K562 (cell line): ENCODE data around the gene PEX3. TPM values are rescaled to one million over a fixed set of nuclear protein-coding genes. Genes with fewer than 3 reads are reported as not detected.

ENCODE experiments used
- ATAC-seq: fragments of 200-7000 bp; cut with Tn5 transposase; 3 replicates; pipeline ENCODE4 v1.9.1; 2020; ENCODE audit warnings: moderate library complexity
- BruUV-seq: library from RNA; stranded (reverse); fragments of 400-500 nt; replicated peaks from 2 replicates; lab custom pipeline; 2021; lab: Mats Ljungman, UMichigan
- CTCF ChIA-PET: fragments of 300-600 bp; formaldehyde crosslinking; extraction: SDS; loops from one replicate; lab custom pipeline; 2021; ENCODE audit warnings: low intra/inter-chr PET ratio; lab: Yijun Ruan, JAX
- POLR2A ChIA-PET: fragments of 300-600, 350-650 bp; sonication (Branson Sonifier 250); formaldehyde crosslinking; extraction: SDS; loops from one replicate; lab custom pipeline; 2021; ENCODE audit warnings: antibody characterized with exemption, inconsistent platforms; lab: Yijun Ruan, JAX
- DNase-seq, 4 experiments: peaks; one replicate each; pipeline versions ENCODE4 v3.0.0 to v3.0.0-alpha.2; 2011 to 2018; ENCODE audit warnings: low spot score in 3 of 4, mixed read lengths in 3 of 4; ENCODE audit errors: extremely low read depth in 1 of 4
- FAIRE-seq: peaks from 2 replicates; lab custom pipeline; 2011; peaks lifted over from hg19 to GRCh38; lab: Jason Lieb, UNC
- H2AFZ ChIP-seq: 2 replicates; pipeline ENCODE4 v1.6.0; 2011; ENCODE audit warnings: low read depth, low read length, control low read depth, inconsistent platforms
- H3K27ac ChIP-seq: fragments of 200-600 bp; 3 replicates; pipeline ENCODE4 v1.8.0; 2011; ENCODE audit warnings: low read depth, mild to moderate bottlenecking, control low read depth, inconsistent platforms, low read length, moderate library complexity, mixed read lengths; ENCODE audit errors: extremely low read depth
- H3K27me3 ChIP-seq, 2 experiments: fragments of 300-600 bp in 1 of 2; 2 replicates in 1 of 2; 3 replicates in 1 of 2; pipeline versions ENCODE4 v1.6.0 to v1.8.0; 2011; ENCODE audit warnings: inconsistent platforms in 2 of 2, low read length in 2 of 2, mild to moderate bottlenecking in 1 of 2, mixed read lengths in 1 of 2, moderate library complexity in 1 of 2; ENCODE audit not compliant: control insufficient read depth in 2 of 2, insufficient read depth in 2 of 2
- H3K36me3 ChIP-seq: fragments of 300-600 bp; 3 replicates; pipeline ENCODE4 v1.8.0; 2011; ENCODE audit warnings: mild to moderate bottlenecking, low read length, inconsistent platforms; ENCODE audit not compliant: control insufficient read depth, insufficient read depth
- H3K4me1 ChIP-seq, 2 experiments: fragments of 200-600 bp in 1 of 2; replicated peaks in 1 of 2; 2 replicates in 1 of 2; 3 replicates in 1 of 2; pipeline versions ENCODE4 v1.5.1 to v1.8.0; 2011; ENCODE audit warnings: inconsistent platforms in 2 of 2, low read length in 2 of 2, mild to moderate bottlenecking in 1 of 2, mixed read lengths in 1 of 2, moderate library complexity in 1 of 2; ENCODE audit not compliant: control insufficient read depth in 2 of 2, insufficient read depth in 2 of 2
- H3K4me2 ChIP-seq: 2 replicates; pipeline ENCODE4 v1.6.1; 2011; ENCODE audit warnings: low read length, control low read depth, inconsistent platforms, mixed read lengths; ENCODE audit not compliant: insufficient read depth
- H3K4me3 ChIP-seq: fragments of 200-600 bp; sonication (generic), shearing (Covaris generic); 2 replicates; pipeline ENCODE4 v1.5.1; 2016; ENCODE audit warnings: control low read depth, inconsistent platforms
- H3K79me2 ChIP-seq: fragments of 200-600 bp; 3 replicates; pipeline ENCODE4 v1.8.0; 2011; ENCODE audit warnings: low read length, inconsistent platforms; ENCODE audit not compliant: control insufficient read depth, insufficient read depth
- H3K9ac ChIP-seq, 2 experiments: 2 replicates each; pipeline versions ENCODE4 v1.6.0 to v1.6.1; 2011; ENCODE audit warnings: low read depth in 2 of 2, low read length in 2 of 2, control low read depth in 1 of 2, inconsistent platforms in 1 of 2, mild to moderate bottlenecking in 1 of 2, mixed read lengths in 1 of 2; ENCODE audit not compliant: insufficient read depth in 1 of 2
- H3K9me1 ChIP-seq: one replicate; pipeline ENCODE4 v1.6.0; 2011; ENCODE audit warnings: inconsistent platforms, mild to moderate bottlenecking, low read length, moderate library complexity; ENCODE audit not compliant: control insufficient read depth, insufficient read depth
- H3K9me3 ChIP-seq: replicated peaks from 2 replicates; pipeline ENCODE4 v1.5.1; 2011; ENCODE audit warnings: low read depth, low read length, inconsistent platforms; ENCODE audit not compliant: control insufficient read depth, insufficient read depth
- H4K20me1 ChIP-seq: replicated peaks from 2 replicates; pipeline ENCODE4 v1.6.1; 2011; ENCODE audit warnings: low read length, inconsistent platforms, mixed read lengths; ENCODE audit not compliant: control insufficient read depth, insufficient read depth
- ARID2 ChIP-seq: fragments of 450-650 bp; IDR thresholded peaks from 2 replicates; pipeline ENCODE4 v1.6.1; 2017; ENCODE audit warnings: antibody characterized with exemption, mild to moderate bottlenecking
- BCOR ChIP-seq: fragments of 450-650 bp; IDR thresholded peaks from 2 replicates; pipeline ENCODE4 v1.6.1; 2016
- BDP1 ChIP-seq: IDR thresholded peaks from 3 replicates; pipeline ENCODE4 v1.6.1; 2011; ENCODE audit not compliant: insufficient read length, insufficient read depth
- CHCHD3 ChIP-seq: fragments of 250-450 bp; sonication (Bioruptor Pico); IDR thresholded peaks from 2 replicates; pipeline ENCODE4 v2.1.2; 2022; ENCODE audit warnings: mild to moderate bottlenecking
- ESRRB ChIP-seq: fragments of 250-450 bp; sonication (Bioruptor Pico); IDR thresholded peaks from 2 replicates; pipeline ENCODE4 v1.5.0; 2020; ENCODE audit warnings: mild to moderate bottlenecking, moderate library complexity, borderline replicate concordance
- HDAC1 ChIP-seq, 2 experiments: fragments of 450-650 bp; IDR thresholded peaks; 2 replicates each; pipeline ENCODE4 v1.6.1; 2016 to 2017; ENCODE audit warnings: inconsistent platforms in 1 of 2, mild to moderate bottlenecking in 1 of 2, moderate library complexity in 1 of 2
- JUND ChIP-seq, 2 experiments: IDR thresholded peaks; 2 replicates in 1 of 2; 3 replicates in 1 of 2; pipeline ENCODE4 v1.6.1; 2011; ENCODE audit warnings: borderline replicate concordance in 2 of 2, low read depth in 2 of 2, low read length in 2 of 2, improper control_type of control experiment in 1 of 2, missing biosample characterization in 1 of 2, missing genetic modification characterization in 1 of 2, missing genetic modification reagents in 1 of 2
- MEF2A ChIP-seq: IDR thresholded peaks from 2 replicates; pipeline ENCODE4 v1.6.1; 2011; ENCODE audit warnings: low read depth, mild to moderate bottlenecking, low read length, moderate library complexity; ENCODE audit not compliant: control insufficient read depth
- OTX1 ChIP-seq: fragments of 450-650 bp; formaldehyde crosslinking; IDR thresholded peaks from 2 replicates; pipeline ENCODE4 v1.4.0; 2022; ENCODE audit warnings: mild to moderate bottlenecking
- RB1 ChIP-seq: fragments of 450-650 bp; IDR thresholded peaks from 2 replicates; pipeline ENCODE4 v1.6.1; 2017; ENCODE audit warnings: low read depth, mild to moderate bottlenecking
- RBM22 ChIP-seq: fragments of 200-400 bp; formaldehyde crosslinking; IDR thresholded peaks from 2 replicates; pipeline ENCODE4 v1.6.1; 2018; ENCODE audit warnings: low read length, low read depth; ENCODE audit not compliant: poor library complexity, severe bottlenecking
- RHOXF2B ChIP-seq: fragments of 250-450 bp; sonication (Bioruptor Pico); conservative IDR thresholded peaks from 2 replicates; pipeline ENCODE4 v1.5.1; 2021
- STAG1 ChIP-seq: sonication (generic); formaldehyde crosslinking; IDR thresholded peaks from 2 replicates; pipeline ENCODE4 v1.5.0; 2020; ENCODE audit warnings: missing genetic modification reagents, borderline replicate concordance
- TCF7 ChIP-seq: sonication (generic); IDR thresholded peaks from 2 replicates; pipeline ENCODE4 v1.6.1; 2016; ENCODE audit warnings: antibody characterized with exemption, borderline replicate concordance
- TEAD2 ChIP-seq: fragments of 450-650 bp; IDR thresholded peaks from 2 replicates; pipeline ENCODE4 v1.6.1; 2016; ENCODE audit warnings: missing genetic modification characterization, control low read depth, missing compliant biosample characterization
- ZNF212 ChIP-seq: fragments of 450-650 bp; formaldehyde crosslinking; IDR thresholded peaks from 2 replicates; pipeline ENCODE4 v1.4.0; 2020; ENCODE audit warnings: mild to moderate bottlenecking
- WGBS: fragments of 100-300 bp; shearing (Covaris generic); methylation state at CpG from one replicate; pipeline ENCODE4 v1.1.6; 2016; ENCODE audit warnings: low coverage, mixed read lengths; ENCODE audit not compliant: insufficient coverage; ENCODE audit errors: missing lambda C conversion rate; 5-methylcytosine and 5-hydroxymethylcytosine counted together
- in situ Hi-C: fragments of 300-500 bp; cut with MboI; formaldehyde crosslinking; loops from 4 replicates; pipeline ENCODE4 v1.15.0; 2018; ENCODE audit warnings: inconsistent platforms, mixed read lengths
- intact Hi-C: fragments of 100-400 bp; cut with micrococcal nuclease; formaldehyde crosslinking; loops from 2 replicates; pipeline ENCODE4 v1.14.2; 2022
- polyA plus RNA-seq, 8 experiments: library from polyadenylated mRNA; depleted of rRNA in 4 of 8; stranded (reverse) in 5 of 8; unstranded in 3 of 8; fragments of >200 nt; fragmentation: Nextera tagmentation in 2 of 8; fragmentation: Illumina TruSeq in 1 of 8; extraction: Ambion mirVana in 2 of 8; extraction: Trizol in 1 of 8; gene quantifications; 2 replicates each; pipeline versions ENCODE4 v1.2.1 to v1.2.3, GENCODE V29; 2011 to 2014; ENCODE audit warnings: inconsistent platforms in 1 of 8, missing spikeins in 1 of 8
- total RNA-seq, 7 experiments: library from RNA; depleted of rRNA in 6 of 7; stranded (reverse); fragments of >200 nt in 6 of 7; fragmentation: Illumina TruSeq in 2 of 7; extraction: Trizol in 2 of 7; gene quantifications; 2 replicates each; pipeline versions ENCODE4 v1.2.1 to v1.2.3, GENCODE V29; 2011 to 2021; ENCODE audit warnings: low replicate concordance in 1 of 7
- TF ChIP-seq, protein P1 (sequence below): fragments of 450-650 bp; formaldehyde crosslinking; IDR thresholded peaks from 2 replicates; pipeline ENCODE4 v1.4.0; 2020; ENCODE audit warnings: mild to moderate bottlenecking, moderate library complexity

The PEX3 gene
- total and polyA plus RNA-seq, 9 of the 15 experiments (the other 6 are each of a cell fraction or from before 2014, with no cell fraction given) = 17.3 to 69.6 (median 32.7) TPM

DNA sequence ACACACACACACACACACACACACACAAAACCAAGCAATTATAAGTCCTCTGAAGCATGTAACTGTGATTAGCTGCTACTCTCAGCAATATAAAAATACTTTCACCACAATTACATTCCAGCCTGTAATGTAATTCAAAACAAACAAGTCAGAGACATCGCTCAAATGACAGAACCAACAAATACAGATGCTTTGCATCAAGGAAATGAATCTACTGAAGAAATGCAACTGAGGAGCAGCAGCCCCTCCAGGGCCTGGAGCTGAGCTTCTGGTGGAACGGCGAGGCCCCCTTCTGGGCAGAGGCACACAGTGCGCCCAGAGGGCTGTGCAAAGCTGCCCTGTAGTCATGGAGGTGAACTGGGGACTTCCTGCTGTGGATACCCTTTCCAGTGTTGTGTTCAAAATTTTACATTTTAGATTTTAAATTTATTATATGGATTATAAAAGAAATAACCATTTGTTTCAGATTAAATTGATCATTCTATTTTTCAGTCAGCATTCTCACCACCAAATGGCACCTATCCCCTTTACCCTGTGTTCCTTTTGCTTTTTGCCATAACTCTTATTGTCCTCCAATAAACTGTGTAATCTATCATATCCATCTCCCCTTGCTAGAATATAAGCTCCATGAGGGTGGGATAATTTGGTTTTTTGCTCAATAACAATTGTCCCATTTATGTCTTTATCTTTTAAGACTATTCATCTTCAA lies 23.3 kb upstream of the PEX3 start (continued):
- 0 out of 2 replicates have a peak, but pooled peaks have one; percentile 17 for TF ChIP-seq JUND (IDR thresholded peaks at IDR 0.05; ENCODE audit: borderline replicate concordance, low read depth, low read length)
- TF ChIP-seq JUND (tag; IDR thresholded peaks at IDR 0.05; ENCODE audit: borderline replicate concordance, low read depth, low read length) = no peak
- TF ChIP-seq STAG1 (CRISPR knock-in tag) = peak; percentile 84; the same call in 1 of the 2 replicates
- TF ChIP-seq BDP1 = no peak
- TF ChIP-seq HDAC1 (IDR thresholded peaks at IDR 0.05) = 0 out of 4 replicates have a peak, but pooled peaks of 1 of the 2 experiments have one; percentile 25
- TF ChIP-seq TEAD2 (tag) = no peak
- peak; percentile 49; the same call in 1 of the 2 replicates for TF ChIP-seq RB1
- TF ChIP-seq, protein P1, sequence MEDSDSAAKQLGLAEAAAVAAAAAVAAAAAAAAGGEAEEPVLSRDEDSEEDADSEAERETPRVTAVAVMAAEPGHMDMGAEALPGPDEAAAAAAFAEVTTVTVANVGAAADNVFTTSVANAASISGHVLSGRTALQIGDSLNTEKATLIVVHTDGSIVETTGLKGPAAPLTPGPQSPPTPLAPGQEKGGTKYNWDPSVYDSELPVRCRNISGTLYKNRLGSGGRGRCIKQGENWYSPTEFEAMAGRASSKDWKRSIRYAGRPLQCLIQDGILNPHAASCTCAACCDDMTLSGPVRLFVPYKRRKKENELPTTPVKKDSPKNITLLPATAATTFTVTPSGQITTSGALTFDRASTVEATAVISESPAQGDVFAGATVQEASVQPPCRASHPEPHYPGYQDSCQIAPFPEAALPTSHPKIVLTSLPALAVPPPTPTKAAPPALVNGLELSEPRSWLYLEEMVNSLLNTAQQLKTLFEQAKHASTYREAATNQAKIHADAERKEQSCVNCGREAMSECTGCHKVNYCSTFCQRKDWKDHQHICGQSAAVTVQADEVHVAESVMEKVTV (CRISPR knock-in tag) = peak; percentile 91

DNA sequence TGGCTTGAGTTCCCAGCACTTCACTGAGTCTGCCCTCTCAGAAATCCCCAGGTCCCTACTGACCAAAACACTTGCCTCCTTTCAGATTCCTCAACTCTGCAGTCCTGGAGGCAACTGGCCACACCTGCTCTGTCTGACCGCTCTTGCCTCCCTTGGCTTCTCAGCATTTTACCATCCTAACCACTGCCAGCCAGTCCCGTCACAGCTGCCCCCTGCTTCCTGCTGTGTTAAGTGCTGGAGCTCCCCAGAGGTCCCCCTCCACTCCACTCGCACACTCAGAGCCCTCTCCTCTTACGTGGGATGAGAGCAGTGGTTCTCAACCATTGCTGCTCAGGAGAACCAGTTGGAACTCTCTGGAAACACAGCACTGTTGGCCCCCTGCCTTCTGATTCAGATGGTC lies 20.6 kb upstream of the PEX3 start:
- no peaks in the 10 kb centered on the region for H3K9me1 ChIP-seq
- FAIRE-seq (no peak), ATAC-seq (no peak), DNase-seq (no peak)
- H3K36me3 ChIP-seq = peaks cover 87% of the 10 kb centered on the region
- no TSS peak for BruUV-seq
- in situ Hi-C loops (loop anchor here (10.0 kb wide), 1 partner anchor 955 kb away; no protein-coding TSS in a partner anchor), intact Hi-C loops (loop anchor here (10.0 kb wide), 1 partner anchor 955 kb away; no protein-coding TSS in a partner anchor)
- H3K9ac ChIP-seq = no peak overlapping the region
- no peak overlapping the region for H3K27ac ChIP-seq
- no peak overlapping the region for H3K4me2 ChIP-seq
- no peak overlapping the region for H2AFZ ChIP-seq
- no peak overlapping the region for H3K4me3 ChIP-seq
- no peaks in the 10 kb centered on the region for H4K20me1 ChIP-seq
- ChIA-PET POLR2A (interaction anchor here (0.7 to 2.4 kb wide), 2 partner anchors 14 to 17 kb away, joined by 3 to 6 read pairs; no protein-coding TSS in a partner anchor), CTCF (interaction anchor here (0.6 kb wide), 1 partner anchor 737 kb away, joined by 3 read pairs; no protein-coding TSS in a partner anchor)
- no peaks in the 10 kb centered on the region for H3K79me2 ChIP-seq
- H3K27me3 ChIP-seq = no peaks in the 10 kb centered on the region
- WGBS = 87% methylated on average over 4 of the region's 4 CpGs
- H3K9me3 ChIP-seq = no peaks in the 10 kb centered on the region
- H3K4me1 ChIP-seq = no peaks in the 10 kb centered on the region
- TF ChIP-seq OTX1 (no peak), CHCHD3 (CRISPR knock-in tag) (no peak), ZNF212 (CRISPR knock-in tag) (no peak), RBM22 (no peak), ESRRB (CRISPR knock-in tag) (no peak), ARID2 (no peak), MEF2A (no peak), TCF7 (no peak), BCOR (no peak), RHOXF2B (CRISPR knock-in tag) (no peak)
